GM19438 (cell line): ENCODE measurements around the gene ITGA3.

Source experiments
- ATAC-seq: cut with Tn5 transposase; IDR thresholded peaks from one replicate; pipeline ENCODE4 v1.9.1; 2021; ENCODE audit warnings: low read depth; ENCODE audit not compliant: unreplicated experiment

ITGA3 gene

DNA sequence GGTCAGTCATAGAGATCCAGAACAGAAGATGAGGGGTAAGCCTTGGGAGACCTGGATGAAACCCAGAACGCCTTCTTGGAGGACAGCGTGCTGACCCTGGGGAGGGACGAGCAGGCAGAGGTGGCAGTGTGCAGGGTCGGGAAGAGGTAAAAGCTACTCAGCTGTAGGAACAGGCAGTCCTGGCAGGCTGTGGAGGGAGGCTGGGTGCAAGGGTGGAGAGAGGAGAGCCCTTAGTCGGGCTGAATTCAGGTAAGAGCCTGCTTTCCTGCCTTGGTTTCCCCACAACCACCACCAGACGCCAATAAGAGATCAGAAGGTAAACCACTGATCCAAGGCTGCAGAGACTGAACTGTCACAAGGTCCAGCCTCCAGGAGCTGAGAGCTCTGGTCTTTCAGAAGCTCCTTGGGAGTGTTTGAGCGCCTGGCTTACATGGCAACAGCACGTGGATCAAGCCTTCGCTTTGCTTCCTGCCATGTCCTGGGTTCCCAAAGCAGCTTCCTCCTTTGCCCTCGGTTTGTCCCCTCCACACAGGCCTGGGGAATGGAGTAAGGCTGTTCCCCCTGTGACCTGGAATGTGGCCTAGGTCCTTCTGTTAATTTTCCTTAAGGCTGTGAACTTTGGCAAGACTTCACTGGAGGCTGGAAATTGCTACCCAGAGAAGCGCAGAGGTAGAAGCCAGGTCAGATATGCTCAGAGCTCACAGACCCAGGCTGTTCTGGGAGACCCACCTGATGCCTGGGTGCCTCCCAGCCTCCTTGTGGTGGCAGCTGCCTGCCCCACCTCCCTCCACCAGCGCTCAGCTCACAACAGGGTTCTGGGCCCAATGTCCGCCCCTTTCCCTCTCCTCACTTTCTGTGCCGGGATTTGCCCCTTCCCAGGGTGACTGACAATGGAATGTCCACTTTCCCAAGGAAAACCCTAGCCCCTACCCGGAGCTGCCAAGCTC lies 35.3 kb downstream of the ITGA3 start:
- no peak for ATAC-seq

GRCh38 chr17:50091918-50092285 lies 36.0 kb downstream of the ITGA3 start:
- ATAC-seq = no peak

GRCh38 chr17:50093246-50093645 lies 37.3 kb downstream of the ITGA3 start:
- ATAC-seq = no peak

DNA sequence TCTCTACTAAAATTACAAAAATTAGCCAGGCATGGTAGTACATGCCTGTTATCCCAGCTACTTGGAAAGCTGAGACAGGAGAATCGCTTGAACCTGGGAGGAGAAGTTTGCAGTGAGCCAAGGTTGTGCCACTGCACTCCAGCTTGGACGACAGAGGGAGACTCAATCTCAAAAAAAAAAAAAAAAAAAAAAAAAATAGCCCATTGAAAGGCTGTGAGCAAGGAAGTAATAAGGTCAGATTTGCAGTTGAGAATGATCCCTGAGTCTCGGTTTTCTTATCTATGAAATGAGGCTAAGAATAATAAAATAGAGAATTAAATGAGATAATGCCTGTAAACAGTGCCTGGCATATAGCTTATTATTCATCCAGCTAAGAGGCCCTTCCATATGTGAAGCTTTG lies 37.9 kb downstream of the ITGA3 start:
- ATAC-seq = no peak

- ATAC-seq = peak; percentile 45
These were observed 38.4 kb downstream of the ITGA3 start for GRCh38 chr17:50094243-50094752.

GRCh38 chr17:50094753-50095619 lies 39.1 kb downstream of the ITGA3 start, which contains the start of gene PDK2:
PDK2 (plus strand) TSS chr17:50095351; CDS start chr17:50095436, 85 bp downstream.
- peak; percentile 89 for ATAC-seq

GRCh38 chr17:50095626-50096037 lies 39.7 kb downstream of the ITGA3 start:
- no peak for ATAC-seq

- no peak for ATAC-seq
These were observed 40.2 kb downstream of the ITGA3 start for GRCh38 chr17:50096092-50096491.

GRCh38 chr17:50096758-50097157 lies 40.8 kb downstream of the ITGA3 start:
- ATAC-seq = no peak

DNA sequence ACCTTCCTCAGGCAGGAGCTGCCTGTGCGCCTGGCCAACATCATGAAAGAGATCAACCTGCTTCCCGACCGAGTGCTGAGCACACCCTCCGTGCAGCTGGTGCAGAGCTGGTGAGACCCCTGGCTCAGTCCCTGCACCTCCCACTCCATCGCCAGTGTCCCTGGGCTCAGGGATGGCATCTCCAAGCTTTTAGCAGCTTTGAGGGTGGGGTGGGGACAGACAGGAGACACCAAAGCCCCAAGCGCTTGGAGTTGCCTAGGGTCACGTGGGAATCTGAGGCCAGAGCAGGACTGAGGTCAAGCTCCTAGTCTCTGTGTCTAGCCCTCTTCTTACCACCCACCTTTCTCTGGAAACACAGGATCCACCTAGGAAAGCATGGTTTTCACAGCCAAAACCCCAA lies 41.5 kb downstream of the ITGA3 start:
- no peak for ATAC-seq

DNA sequence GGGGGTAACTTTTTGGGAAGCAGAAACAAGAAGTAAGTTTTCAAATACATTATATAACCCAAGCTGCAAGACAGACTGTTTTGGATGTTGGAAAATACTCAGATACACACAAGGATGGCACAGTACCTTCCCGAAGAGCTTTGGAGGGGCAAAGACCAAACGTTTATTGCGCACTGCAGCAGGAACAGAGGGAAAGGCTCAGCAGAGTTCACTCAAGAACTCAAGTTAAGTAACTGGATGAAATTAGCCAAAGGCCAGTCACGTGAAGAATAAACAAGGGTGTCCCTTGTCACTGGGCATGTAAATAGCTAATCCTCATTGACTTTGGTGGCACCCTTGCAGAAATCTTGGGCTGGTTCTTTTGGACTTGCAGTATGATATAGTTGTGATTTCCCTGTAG lies 42.0 kb downstream of the ITGA3 start:
- ATAC-seq = no peak

- no peak for ATAC-seq
These were observed 42.7 kb downstream of the ITGA3 start for GRCh38 chr17:50098583-50098982.

DNA sequence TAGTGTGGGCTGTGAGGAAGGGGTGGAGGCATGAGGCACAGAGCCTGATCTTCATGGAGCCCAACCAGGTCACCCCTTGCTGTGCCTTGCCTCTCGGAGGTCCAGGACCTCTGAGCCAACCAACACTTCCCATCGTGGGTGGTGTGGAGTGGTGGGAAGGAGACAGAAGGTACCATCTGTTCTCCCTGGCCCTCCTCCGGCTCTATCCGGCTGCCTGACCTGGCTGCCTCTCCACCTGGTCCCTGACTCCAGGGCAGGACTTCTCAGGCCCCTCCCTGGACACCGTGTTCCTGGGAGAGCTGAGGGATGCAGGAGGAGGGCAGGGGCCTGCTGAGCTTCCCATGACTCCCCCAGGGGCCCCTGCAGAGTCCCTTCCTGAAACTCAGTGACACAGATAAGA lies 43.1 kb downstream of the ITGA3 start:
- ATAC-seq = no peak

GRCh38 chr17:50100480-50100883 lies 44.6 kb downstream of the ITGA3 start:
- ATAC-seq = no peak

DNA sequence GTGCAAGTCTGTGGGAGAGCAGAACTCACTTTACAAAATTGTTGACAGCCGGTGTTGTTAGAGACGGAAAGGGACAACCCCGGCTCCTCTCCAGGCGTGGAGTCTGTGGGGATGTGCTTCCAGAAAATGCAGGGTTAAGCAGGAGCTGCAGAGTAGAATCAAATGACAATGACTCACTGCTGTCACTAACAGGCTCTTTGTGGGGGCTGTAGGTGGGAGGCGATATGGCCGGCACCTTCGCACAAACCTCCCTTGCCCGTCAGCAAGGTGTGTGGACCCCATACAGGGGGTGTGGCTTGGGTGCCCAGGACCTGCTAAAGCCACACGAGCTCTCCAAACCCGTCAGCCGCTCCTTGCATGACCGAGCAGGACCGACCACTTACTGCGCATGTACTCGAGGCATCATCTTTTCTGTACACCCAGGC lies 45.0 kb downstream of the ITGA3 start:
- ATAC-seq = no peak

- no peak for ATAC-seq
These were observed 45.6 kb downstream of the ITGA3 start for GRCh38 chr17:50101346-50102163.

DNA sequence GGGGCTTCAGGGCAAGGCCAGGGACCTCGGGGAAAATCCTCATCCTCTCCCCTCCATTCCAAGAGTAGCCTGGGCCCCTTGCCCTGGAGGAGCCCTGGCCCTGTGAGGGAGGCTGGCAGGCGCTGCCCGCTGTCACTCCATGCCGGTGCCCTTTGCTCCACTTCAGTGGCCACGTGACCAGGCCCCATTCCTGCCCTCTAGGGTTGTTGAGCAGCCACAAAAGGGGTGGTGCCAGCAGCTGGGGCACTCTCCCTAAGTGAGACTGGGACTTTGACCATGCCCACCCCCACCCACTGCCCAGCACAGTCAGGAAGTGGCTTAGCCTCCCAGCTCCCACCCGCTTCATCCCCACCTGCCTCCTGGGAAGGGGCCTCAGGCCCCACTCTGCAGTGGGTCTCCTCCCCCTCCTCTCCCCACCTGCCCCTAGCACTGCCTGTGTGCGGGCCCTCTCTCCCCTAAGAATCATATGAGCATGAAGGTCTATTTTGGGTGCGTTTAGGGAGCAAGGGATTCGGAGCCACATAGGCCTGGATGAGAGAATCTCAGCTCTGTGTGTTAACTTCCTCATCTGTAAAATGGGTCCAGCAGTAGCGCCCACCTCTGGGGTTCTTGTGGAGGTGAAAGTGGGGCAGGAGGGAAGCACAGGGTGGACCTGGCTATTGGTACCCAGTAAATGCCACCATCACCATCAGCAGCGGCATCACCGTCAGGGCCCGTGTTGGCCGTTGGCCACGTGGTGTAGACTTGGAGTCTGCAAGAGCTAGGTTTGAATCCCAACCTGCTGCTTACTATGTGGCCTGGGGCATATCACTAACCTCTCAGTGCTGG lies 46.5 kb downstream of the ITGA3 start:
- no peak for ATAC-seq

DNA sequence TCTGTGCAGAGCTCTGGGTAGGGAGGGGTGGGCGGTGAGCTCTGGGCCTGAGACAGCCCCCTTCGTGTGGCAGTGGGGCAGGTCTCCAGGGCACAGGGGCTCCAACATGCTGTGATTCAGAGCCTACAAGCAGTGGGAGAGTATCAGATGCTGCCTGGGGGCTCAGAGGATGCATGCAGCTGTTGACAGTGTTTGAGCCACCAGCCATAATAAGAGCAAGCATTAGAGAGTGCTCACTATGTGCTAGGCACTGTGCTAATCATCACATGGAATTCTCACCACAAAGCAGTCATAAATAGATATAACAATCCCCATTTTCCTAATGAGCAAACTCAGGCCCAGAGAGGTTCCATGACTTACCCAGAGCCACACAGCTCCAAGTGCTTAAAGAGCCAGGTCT lies 47.3 kb downstream of the ITGA3 start:
- no peak for ATAC-seq

GRCh38 chr17:50103941-50104340 lies 48.0 kb downstream of the ITGA3 start:
- no peak for ATAC-seq
